Hepatocyte (in vitro differentiated cells): ENCODE data around the gene ZFYVE19. TPM values are rescaled to one million over a fixed set of nuclear protein-coding genes. Genes with fewer than 3 reads are reported as not detected.

ENCODE experiments used
- DNase-seq: peaks from one replicate; pipeline ENCODE4 v3.0.0-alpha.2; 2016; ENCODE audit warnings: low spot score
- H2AFZ ChIP-seq: fragments of 200-600 bp; sonication (generic); 2 replicates; pipeline ENCODE4 v1.6.0; 2016; ENCODE audit warnings: antibody characterized with exemption, mild to moderate bottlenecking
- H3K27ac ChIP-seq: fragments of 200-600 bp; sonication (generic); 2 replicates; pipeline ENCODE4 v1.5.1; 2016; ENCODE audit warnings: mild to moderate bottlenecking
- H3K27me3 ChIP-seq: fragments of 200-600 bp; sonication (generic); 2 replicates; pipeline ENCODE4 v1.6.1; 2016
- H3K36me3 ChIP-seq: fragments of 200-600 bp; sonication (generic); replicated peaks from 2 replicates; pipeline ENCODE4 v1.5.1; 2016; ENCODE audit warnings: low read depth; ENCODE audit not compliant: insufficient read depth
- H3K4me1 ChIP-seq: fragments of 200-600 bp; sonication (generic); 2 replicates; pipeline ENCODE4 v1.5.1; 2016; ENCODE audit warnings: mild to moderate bottlenecking, moderate library complexity; ENCODE audit not compliant: insufficient read depth
- H3K4me2 ChIP-seq: fragments of 200-600 bp; sonication (generic); 2 replicates; pipeline ENCODE4 v1.6.0; 2016
- H3K4me3 ChIP-seq: fragments of 200-600 bp; sonication (generic); 2 replicates; pipeline ENCODE4 v1.5.1; 2016; ENCODE audit warnings: mild to moderate bottlenecking
- H3K79me2 ChIP-seq: fragments of 200-600 bp; sonication (generic); 2 replicates; pipeline ENCODE4 v1.6.0; 2017; ENCODE audit warnings: mild to moderate bottlenecking
- H3K9me2 ChIP-seq: fragments of 200-600 bp; sonication (generic); replicated peaks from 2 replicates; pipeline ENCODE4 v1.6.0; 2017; ENCODE audit warnings: mild to moderate bottlenecking; ENCODE audit not compliant: insufficient read depth
- H3K9me3 ChIP-seq: fragments of 200-600 bp; sonication (generic); 2 replicates; pipeline ENCODE4 v1.5.1; 2016; ENCODE audit warnings: low read depth, mild to moderate bottlenecking
- H4K20me1 ChIP-seq: fragments of 200-600 bp; sonication (generic); 2 replicates; pipeline ENCODE4 v1.6.0; 2016; ENCODE audit warnings: mild to moderate bottlenecking; ENCODE audit not compliant: insufficient read depth, poor library complexity, severe bottlenecking
- EZH2 ChIP-seq: fragments of 200-600 bp; sonication (generic); IDR thresholded peaks from 2 replicates; pipeline ENCODE4 v1.6.1; 2016; ENCODE audit warnings: antibody characterized with exemption, mild to moderate bottlenecking, borderline replicate concordance
- EZH2phosphoT487 ChIP-seq: fragments of 200-600 bp; sonication (generic); IDR thresholded peaks from one replicate; pipeline ENCODE4 v1.6.1; 2018; ENCODE audit warnings: antibody characterized with exemption, mild to moderate bottlenecking, low read depth, moderate library complexity; ENCODE audit not compliant: unreplicated experiment, severe bottlenecking
- WGBS: methylation state at CpG from one replicate; pipeline ENCODE4 v1.1.6; 2016; ENCODE audit warnings: low lambda C conversion rate; ENCODE audit errors: missing lambda C conversion rate; 5-methylcytosine and 5-hydroxymethylcytosine counted together
- polyA plus RNA-seq: library from polyadenylated mRNA; unstranded; fragments of >200 nt; fragmentation: Nextera tagmentation; extraction: Ambion mirVana; gene quantifications from 2 replicates; pipeline ENCODE4 v1.2.1, GENCODE V29; 2016
- total RNA-seq: library from RNA; depleted of rRNA; stranded (reverse); fragments of >200 nt; gene quantifications from 2 replicates; pipeline ENCODE4 v1.2.3, GENCODE V29; 2014
- TF ChIP-seq, protein P1 (sequence below): fragments of 200-600 bp; sonication (generic); IDR thresholded peaks from 2 replicates; pipeline ENCODE4 v1.5.1; 2016; ENCODE audit warnings: antibody characterized with exemption, mild to moderate bottlenecking; ENCODE audit not compliant: poor library complexity

ZFYVE19 gene
- total and polyA plus RNA-seq, 2 experiments from 2014 or later: 25.4 to 25.6 TPM

DNA sequence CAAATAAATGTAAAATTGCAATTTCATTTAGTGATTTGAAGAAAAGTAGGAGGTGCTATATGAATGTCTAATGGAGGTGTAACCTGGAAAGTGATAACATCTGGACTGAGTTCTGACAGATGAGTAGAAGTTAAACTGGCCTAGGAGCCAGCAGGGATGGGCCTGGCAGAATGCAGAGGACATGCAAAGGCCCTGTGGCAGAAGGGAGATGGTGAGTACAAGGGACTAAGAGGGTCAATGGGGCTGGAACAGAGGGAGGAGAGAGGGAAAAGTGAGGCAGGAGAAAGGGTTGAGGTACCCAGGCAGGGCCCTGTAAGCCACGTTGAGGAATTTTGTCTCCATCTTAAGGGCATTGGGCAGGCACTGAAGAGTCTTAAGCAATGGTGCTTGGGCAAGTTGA lies 25.0 kb downstream of the ZFYVE19 start:
- Histone ChIP-seq H4K20me1 (no peaks in the 10 kb centered on the region), H3K9me3 (no peaks in the 10 kb centered on the region), H3K4me1 (no peaks in the 10 kb centered on the region), H3K4me3 (no peak overlapping the region), H3K27me3 (no peaks in the 10 kb centered on the region), H2AFZ (no peak overlapping the region), H3K79me2 (no peaks in the 10 kb centered on the region), H3K9me2 (no peaks in the 10 kb centered on the region), H3K4me2 (no peak overlapping the region), H3K27ac (no peak overlapping the region), H3K36me3 (no peaks in the 10 kb centered on the region)
- DNase-seq: no peak
- 100% methylated on average over 1 of the region's 1 CpG for WGBS
- TF ChIP-seq EZH2phosphoT487 (no peak), EZH2 (no peak)

DNA sequence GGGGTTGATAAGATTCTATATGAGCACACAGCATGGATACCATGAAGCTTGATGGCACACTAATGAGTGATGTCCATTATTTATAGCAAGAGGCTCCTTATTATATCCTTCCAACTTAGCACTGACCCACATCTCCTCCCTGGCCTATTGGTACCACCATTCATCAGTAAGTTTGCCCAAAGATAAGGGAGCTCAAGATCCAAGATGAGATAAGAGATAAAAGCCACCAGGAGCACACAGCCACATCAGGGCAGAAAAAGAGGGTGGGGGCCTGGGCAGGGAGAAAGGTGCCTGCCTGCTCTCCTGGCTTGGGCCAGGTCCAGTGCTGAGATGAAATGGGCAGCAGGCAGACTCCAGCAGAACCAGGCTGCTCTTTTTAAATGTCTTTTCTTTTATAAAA lies 26.0 kb downstream of the ZFYVE19 start:
- H3K9me2 ChIP-seq: no peaks in the 10 kb centered on the region
- no peak overlapping the region for H3K4me2 ChIP-seq
- H3K79me2 ChIP-seq: no peaks in the 10 kb centered on the region
- H3K9me3 ChIP-seq: no peaks in the 10 kb centered on the region
- H3K4me1 ChIP-seq: no peaks in the 10 kb centered on the region
- H3K4me3 ChIP-seq: no peak overlapping the region
- H3K27ac ChIP-seq: no peak overlapping the region
- TF ChIP-seq, protein P1, sequence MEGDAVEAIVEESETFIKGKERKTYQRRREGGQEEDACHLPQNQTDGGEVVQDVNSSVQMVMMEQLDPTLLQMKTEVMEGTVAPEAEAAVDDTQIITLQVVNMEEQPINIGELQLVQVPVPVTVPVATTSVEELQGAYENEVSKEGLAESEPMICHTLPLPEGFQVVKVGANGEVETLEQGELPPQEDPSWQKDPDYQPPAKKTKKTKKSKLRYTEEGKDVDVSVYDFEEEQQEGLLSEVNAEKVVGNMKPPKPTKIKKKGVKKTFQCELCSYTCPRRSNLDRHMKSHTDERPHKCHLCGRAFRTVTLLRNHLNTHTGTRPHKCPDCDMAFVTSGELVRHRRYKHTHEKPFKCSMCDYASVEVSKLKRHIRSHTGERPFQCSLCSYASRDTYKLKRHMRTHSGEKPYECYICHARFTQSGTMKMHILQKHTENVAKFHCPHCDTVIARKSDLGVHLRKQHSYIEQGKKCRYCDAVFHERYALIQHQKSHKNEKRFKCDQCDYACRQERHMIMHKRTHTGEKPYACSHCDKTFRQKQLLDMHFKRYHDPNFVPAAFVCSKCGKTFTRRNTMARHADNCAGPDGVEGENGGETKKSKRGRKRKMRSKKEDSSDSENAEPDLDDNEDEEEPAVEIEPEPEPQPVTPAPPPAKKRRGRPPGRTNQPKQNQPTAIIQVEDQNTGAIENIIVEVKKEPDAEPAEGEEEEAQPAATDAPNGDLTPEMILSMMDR: no peak
- TF ChIP-seq EZH2 (no peak), EZH2phosphoT487 (no peak)
- no peaks in the 10 kb centered on the region for H3K36me3 ChIP-seq
- DNase-seq: no peak
- H2AFZ ChIP-seq: no peak overlapping the region
- no peaks in the 10 kb centered on the region for H3K27me3 ChIP-seq
- H4K20me1 ChIP-seq: no peaks in the 10 kb centered on the region

- Histone ChIP-seq H3K4me1 (no peaks in the 10 kb centered on the region), H3K9me2 (no peaks in the 10 kb centered on the region), H3K4me2 (no peak overlapping the region), H4K20me1 (no peaks in the 10 kb centered on the region), H3K79me2 (no peaks in the 10 kb centered on the region), H3K27me3 (no peaks in the 10 kb centered on the region), H3K36me3 (no peaks in the 10 kb centered on the region), H3K9me3 (no peaks in the 10 kb centered on the region), H3K27ac (no peak overlapping the region), H3K4me3 (no peak overlapping the region), H2AFZ (no peak overlapping the region)
- no peak for DNase-seq
- WGBS: 90% methylated on average over 1 of the region's 1 CpG
- TF ChIP-seq, protein P1: no peak
- TF ChIP-seq EZH2 (no peak), EZH2phosphoT487 (no peak)
These were observed 29.1 kb downstream of the ZFYVE19 start for GRCh38 chr15:40836020-40836419.

DNA sequence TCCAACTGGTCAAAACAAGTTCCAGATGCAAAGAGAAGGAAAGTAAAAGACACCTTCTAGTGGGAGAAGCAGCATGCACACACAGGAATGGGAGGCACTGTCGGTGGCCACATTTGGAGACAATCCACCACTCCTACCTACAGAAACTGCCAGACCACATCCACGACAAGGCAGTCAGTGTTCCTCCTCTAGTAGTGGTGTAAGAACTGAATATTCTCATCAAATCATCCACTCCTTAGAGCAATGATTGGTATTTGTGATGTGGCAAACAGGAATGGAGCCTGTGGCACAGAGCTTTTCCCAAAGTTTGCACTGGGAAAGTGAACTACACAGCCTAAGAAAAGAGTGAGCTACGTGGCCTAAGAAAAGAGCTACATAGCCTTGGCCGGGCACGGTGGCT lies 31.9 kb downstream of the ZFYVE19 start:
- TF ChIP-seq, protein P1: no peak
- TF ChIP-seq EZH2phosphoT487: no peak
- TF ChIP-seq EZH2: no peak
- Histone ChIP-seq H3K27ac (no peak overlapping the region), H2AFZ (no peak overlapping the region), H3K27me3 (no peaks in the 10 kb centered on the region), H3K9me3 (no peaks in the 10 kb centered on the region), H4K20me1 (no peaks in the 10 kb centered on the region), H3K79me2 (peaks cover 14% of the 10 kb centered on the region), H3K4me1 (no peaks in the 10 kb centered on the region), H3K4me3 (no peak overlapping the region), H3K4me2 (no peak overlapping the region), H3K36me3 (no peaks in the 10 kb centered on the region), H3K9me2 (no peaks in the 10 kb centered on the region)
- DNase-seq: no peak
- WGBS: 87% methylated on average over 5 of the region's 5 CpGs
